ENCODE measurements around the gene TMEM184C. TPM values are rescaled to one million over a fixed set of nuclear protein-coding genes. Genes with fewer than 3 reads are reported as not detected.

Gene TMEM184C
- total RNA-seq = 10 to 100 TPM; 35.5 to 42.1 TPM
- 10 to 100 TPM; 33.7 to 41.9 (median 38.9) TPM for polyA plus RNA-seq (ENCODE audit: insufficient read length in 6 of 6)
- long read RNA-seq, donor 1, full-length matches to known transcripts = 6 of 40 reads
- long read RNA-seq, donor 1, partial matches to known transcripts = 34 of 40 reads
- long read RNA-seq, donor 1, other reads (novel, unspliced or antisense) = 0 of 40 reads
- long read RNA-seq, donor 2, full-length matches to known transcripts = 6 of 51 reads
- long read RNA-seq, donor 2, partial matches to known transcripts = 39 of 51 reads
- long read RNA-seq, donor 2, other reads (novel, unspliced or antisense) = 6 of 51 reads
- long read RNA-seq, donor 3, full-length matches to known transcripts = 7 of 7 reads
- long read RNA-seq, donor 3, partial matches to known transcripts = 0 of 7 reads
- long read RNA-seq, donor 3, other reads (novel, unspliced or antisense) = 0 of 7 reads
- long read RNA-seq, donor 4, full-length matches to known transcripts = 1 of 3 reads
- long read RNA-seq, donor 4, partial matches to known transcripts = 1 of 3 reads
- long read RNA-seq, donor 4, other reads (novel, unspliced or antisense) = 1 of 3 reads
- long read RNA-seq, donor 5, full-length matches to known transcripts = 8 of 8 reads
- long read RNA-seq, donor 5, partial matches to known transcripts = 0 of 8 reads
- long read RNA-seq, donor 5, other reads (novel, unspliced or antisense) = 0 of 8 reads
- long read RNA-seq, donor 6, full-length matches to known transcripts = 8 of 8 reads
- long read RNA-seq, donor 6, partial matches to known transcripts = 0 of 8 reads
- long read RNA-seq, donor 6, other reads (novel, unspliced or antisense) = 0 of 8 reads
- long read RNA-seq, donor 7, full-length matches to known transcripts = 3 of 9 reads
- long read RNA-seq, donor 7, partial matches to known transcripts = 6 of 9 reads
- long read RNA-seq, donor 7, other reads (novel, unspliced or antisense) = 0 of 9 reads
- long read RNA-seq, donor 8, full-length matches to known transcripts = 5 of 5 reads
- long read RNA-seq, donor 8, partial matches to known transcripts = 0 of 5 reads
- long read RNA-seq, donor 8, other reads (novel, unspliced or antisense) = 0 of 5 reads
- long read RNA-seq, donor 9 = 0 reads
- long read RNA-seq, donor 10, full-length matches to known transcripts = 1 of 1 reads
- long read RNA-seq, donor 10, partial matches to known transcripts = 0 of 1 reads
- long read RNA-seq, donor 10, other reads (novel, unspliced or antisense) = 0 of 1 reads
- long read RNA-seq, donor 11, full-length matches to known transcripts = 13 of 13 reads
- long read RNA-seq, donor 11, partial matches to known transcripts = 0 of 13 reads
- long read RNA-seq, donor 11, other reads (novel, unspliced or antisense) = 0 of 13 reads
- long read RNA-seq, donor 12, full-length matches to known transcripts = 11 of 19 reads
- long read RNA-seq, donor 12, partial matches to known transcripts = 0 of 19 reads
- long read RNA-seq, donor 12, other reads (novel, unspliced or antisense) = 8 of 19 reads

- Histone ChIP-seq H3K27ac (peak within 1 kb of the TSS; percentile 83 to 85), H3K4me3 (peak within 1 kb of the TSS; percentile 69 to 76), H3K4me1 (peaks cover 10 to 37% of the 10 kb centered on the region in 2 donors), H3K9me3 (no peaks in the 10 kb centered on the region), H3K36me3 (no peaks in the 10 kb centered on the region), H3K27me3 (no peaks in the 10 kb centered on the region)
- ATAC-seq = peak; percentile 99
- peak; percentile 87 to 98 (median 96) for DNase-seq
- peak in 1 of 2 donors; percentile 17 for TF ChIP-seq CTCF (IDR thresholded peaks at IDR 0.05)
- intact Hi-C loops (cut with DNase I) = loop anchor here in 1 of 2 donors (10.0 kb wide), 1 partner anchor 247 kb away; no protein-coding TSS in a partner anchor
Observed at GRCh38 chr4:147617173-147617840, at the start of gene TMEM184C. TMEM184C (plus strand) TSS chr4:147617397; CDS start chr4:147617957, 560 bp downstream.

- Histone ChIP-seq H3K9me3 (no peaks in the 10 kb centered on the region), H3K4me3 (no peak overlapping the region), H3K4me1 (no peaks in the 10 kb centered on the region), H3K36me3 (no peaks in the 10 kb centered on the region), H3K27me3 (no peaks in the 10 kb centered on the region), H3K27ac (no peak overlapping the region)
- DNase-seq (peak in 1 of 4 donors; percentile 38), ATAC-seq (no peak)
- TF ChIP-seq CTCF (IDR thresholded peaks at IDR 0.05) = no peak
- intact Hi-C loops (cut with DNase I) = no loop called here
Observed at GRCh38 chr4:147570616-147571015, 46.6 kb upstream of the TMEM184C start.

GRCh38 chr4:147571036-147571770, 46.0 kb upstream of the TMEM184C start:
- no peak overlapping the region for H3K27ac ChIP-seq
- no peak for ATAC-seq
- H3K27me3 ChIP-seq = no peaks in the 10 kb centered on the region
- no peak overlapping the region for H3K4me3 ChIP-seq
- TF ChIP-seq CTCF (IDR thresholded peaks at IDR 0.05) = no peak
- no peaks in the 10 kb centered on the region for H3K9me3 ChIP-seq
- intact Hi-C loops (cut with DNase I) = no loop called here
- H3K4me1 ChIP-seq = no peaks in the 10 kb centered on the region
- H3K36me3 ChIP-seq = no peaks in the 10 kb centered on the region
- DNase-seq = no peak

- H3K4me3 ChIP-seq = no peak overlapping the region
- H3K36me3 ChIP-seq = no peaks in the 10 kb centered on the region
- no peak for ATAC-seq
- no peak for TF ChIP-seq CTCF (IDR thresholded peaks at IDR 0.05)
- no peak overlapping the region for H3K27ac ChIP-seq
- no peaks in the 10 kb centered on the region for H3K27me3 ChIP-seq
- H3K4me1 ChIP-seq = no peaks in the 10 kb centered on the region
- no peaks in the 10 kb centered on the region for H3K9me3 ChIP-seq
- intact Hi-C loops (cut with DNase I) = no loop called here
- no peak for DNase-seq
Observed at GRCh38 chr4:147576084-147576483, 41.1 kb upstream of the TMEM184C start.
